CD4-positive, alpha-beta memory T cell (primary cell): ENCODE data around the gene RIPOR3. TPM values are rescaled to one million over a fixed set of nuclear protein-coding genes. Genes with fewer than 3 reads are reported as not detected.

Source experiments
- CTCF ChIA-PET: fragments of 350-600 bp; sonication (Branson Sonifier 250); formaldehyde crosslinking; loops from one replicate; lab custom pipeline; 2021; ENCODE audit warnings: inconsistent platforms; ENCODE audit not compliant: partially characterized antibody; lab: Charles Lee
- POLR2A ChIA-PET: fragments of 350-600 bp; sonication (Branson Sonifier 250); formaldehyde crosslinking; loops from one replicate; lab custom pipeline; 2021; ENCODE audit not compliant: partially characterized antibody; lab: Charles Lee
- DNase-seq, 5 donors: peaks; one replicate each; pipeline versions ENCODE4 v3.0.0 to v3.0.0-alpha.2; 2020 to 2022; ENCODE audit warnings: mixed read lengths in 1 of 5
- H3K27ac ChIP-seq: one replicate; pipeline ENCODE4 v1.7.0; 2013; ENCODE audit warnings: low read depth, low read length
- H3K27me3 ChIP-seq: 2 replicates; pipeline ENCODE4 v1.7.0; 2013; ENCODE audit warnings: mild to moderate bottlenecking, low read length, moderate library complexity; ENCODE audit not compliant: insufficient read depth
- H3K36me3 ChIP-seq: 2 replicates; pipeline ENCODE4 v1.7.0; 2013; ENCODE audit warnings: mild to moderate bottlenecking, low read length, moderate library complexity; ENCODE audit not compliant: insufficient read depth
- H3K4me1 ChIP-seq: 2 replicates; pipeline ENCODE4 v1.7.0; 2013; ENCODE audit warnings: mild to moderate bottlenecking, low read length, moderate library complexity; ENCODE audit not compliant: insufficient read depth
- H3K4me3 ChIP-seq, 2 donors: one replicate each; pipeline ENCODE4 v1.7.0; 2013; ENCODE audit warnings: low read length in 2 of 2, mild to moderate bottlenecking in 1 of 2
- H3K9me3 ChIP-seq, 2 donors: one replicate each; pipeline ENCODE4 v1.7.0; 2013; ENCODE audit warnings: low read length in 2 of 2, control low read depth in 1 of 2; ENCODE audit not compliant: control insufficient read depth in 1 of 2
- H3K27ac Mint-ChIP-seq, 7 donors: one replicate each; pipeline ENCODE4 v1.8.0; 2020 to 2021; ENCODE audit warnings: mixed read lengths in 7 of 7, mild to moderate bottlenecking in 6 of 7, inconsistent platforms in 3 of 7, moderate library complexity in 3 of 7
- H3K27me3 Mint-ChIP-seq, 2 donors: one replicate each; pipeline ENCODE4 v1.8.0; 2020 to 2021; ENCODE audit warnings: mixed read lengths in 2 of 2
- H3K36me3 Mint-ChIP-seq, 2 donors: one replicate each; pipeline ENCODE4 v1.8.0; 2020 to 2021; ENCODE audit warnings: mixed read lengths in 2 of 2, inconsistent platforms in 1 of 2, mild to moderate bottlenecking in 1 of 2
- H3K4me1 Mint-ChIP-seq, 4 donors: one replicate each; pipeline ENCODE4 v1.8.0; 2020 to 2021; ENCODE audit warnings: mixed read lengths in 4 of 4, mild to moderate bottlenecking in 1 of 4
- H3K4me3 Mint-ChIP-seq, 8 donors: one replicate each; pipeline ENCODE4 v1.8.0; 2020 to 2021; ENCODE audit warnings: mixed read lengths in 8 of 8, mild to moderate bottlenecking in 7 of 8, moderate library complexity in 6 of 8, inconsistent platforms in 3 of 8
- H3K9me3 Mint-ChIP-seq, 8 donors: one replicate each; pipeline ENCODE4 v1.8.0; 2020 to 2021; ENCODE audit warnings: mixed read lengths in 8 of 8, mild to moderate bottlenecking in 5 of 8, inconsistent platforms in 3 of 8, moderate library complexity in 1 of 8
- intact Hi-C: fragments of 100-400 bp; cut with micrococcal nuclease; formaldehyde crosslinking; loops from one replicate; pipeline ENCODE4 v1.15.1; 2023
- polyA plus RNA-seq, 2 donors: library from polyadenylated mRNA; unstranded; fragments of 300-500 nt; fragmentation: Illumina TruSeq; gene quantifications; one replicate each; pipeline ENCODE4 v1.2.3, GENCODE V29; 2021
- total RNA-seq, 2 experiments: library from RNA; stranded (reverse); gene quantifications; one replicate each; pipeline ENCODE4 v1.2.3, GENCODE V29; 2021

Gene RIPOR3
- total and polyA plus RNA-seq, 4 experiments from 2014 or later, result 0.49 to 1.3 TPM; not detected in 2

- H3K27me3 Mint-ChIP-seq, result peaks cover 0 to 5% of the 10 kb centered on the region in 2 donors
- no peak overlapping the region for H3K27ac Mint-ChIP-seq
- no peaks in the 10 kb centered on the region for H3K4me1 Mint-ChIP-seq
- no peaks in the 10 kb centered on the region for H3K36me3 ChIP-seq
- H3K4me1 ChIP-seq, result no peaks in the 10 kb centered on the region
- no peaks in the 10 kb centered on the region for H3K36me3 Mint-ChIP-seq
- no peak overlapping the region for H3K4me3 ChIP-seq
- ChIA-PET POLR2A (no interaction called here), CTCF (no interaction called here)
- intact Hi-C loops, result no loop called here
- DNase-seq, result no peak
- H3K27ac ChIP-seq, result no peak overlapping the region
- H3K4me3 Mint-ChIP-seq, result no peak overlapping the region
- no peaks in the 10 kb centered on the region for H3K9me3 ChIP-seq
- H3K27me3 ChIP-seq, result no peaks in the 10 kb centered on the region
- H3K9me3 Mint-ChIP-seq, result no peaks in the 10 kb centered on the region
These were observed 77.7 kb downstream of the RIPOR3 start for GRCh38 chr20:50613438-50614169.

GRCh38 chr20:50611128-50611810 lies 80.1 kb downstream of the RIPOR3 start:
- DNase-seq, result no peak
- intact Hi-C loops, result no loop called here
- no peak overlapping the region for H3K27ac ChIP-seq
- H3K4me3 Mint-ChIP-seq, result no peak overlapping the region
- H3K9me3 Mint-ChIP-seq, result no peaks in the 10 kb centered on the region
- no peaks in the 10 kb centered on the region for H3K27me3 ChIP-seq
- H3K27ac Mint-ChIP-seq, result no peak overlapping the region
- H3K9me3 ChIP-seq, result no peaks in the 10 kb centered on the region
- H3K4me3 ChIP-seq, result no peak overlapping the region
- peaks cover under 1 to 5% of the 10 kb centered on the region in 2 donors for H3K27me3 Mint-ChIP-seq
- no peaks in the 10 kb centered on the region for H3K4me1 Mint-ChIP-seq
- no peaks in the 10 kb centered on the region for H3K36me3 Mint-ChIP-seq
- POLR2A ChIA-PET, result no interaction called here
- no peaks in the 10 kb centered on the region for H3K36me3 ChIP-seq
- H3K4me1 ChIP-seq, result no peaks in the 10 kb centered on the region
- CTCF ChIA-PET, result no interaction called here

- Mint-ChIP-seq H3K4me1 (no peaks in the 10 kb centered on the region), H3K9me3 (no peaks in the 10 kb centered on the region), H3K36me3 (no peaks in the 10 kb centered on the region), H3K27ac (no peak overlapping the region), H3K27me3 (peaks cover 4 to 5% of the 10 kb centered on the region in 2 donors), H3K4me3 (no peak overlapping the region)
- no peaks in the 10 kb centered on the region for H3K36me3 ChIP-seq
- DNase-seq, result no peak
- no peak overlapping the region for H3K4me3 ChIP-seq
- H3K27ac ChIP-seq, result no peak overlapping the region
- H3K4me1 ChIP-seq, result no peaks in the 10 kb centered on the region
- POLR2A ChIA-PET, result no interaction called here
- CTCF ChIA-PET, result no interaction called here
- intact Hi-C loops, result no loop called here
- no peaks in the 10 kb centered on the region for H3K27me3 ChIP-seq
- H3K9me3 ChIP-seq, result no peaks in the 10 kb centered on the region
These were observed 81.1 kb downstream of the RIPOR3 start for GRCh38 chr20:50610212-50610718.

- CTCF ChIA-PET, result no interaction called here
These were observed 81.8 kb downstream of the RIPOR3 start for GRCh38 chr20:50609438-50609989.

GRCh38 chr20:50608750-50609104 lies 82.6 kb downstream of the RIPOR3 start:
- H3K4me1 ChIP-seq, result no peaks in the 10 kb centered on the region
- CTCF ChIA-PET, result no interaction called here
- no peak for DNase-seq
- no peak overlapping the region for H3K4me3 ChIP-seq
- no peaks in the 10 kb centered on the region for H3K27me3 ChIP-seq
- POLR2A ChIA-PET, result no interaction called here
- Mint-ChIP-seq H3K27me3 (peaks cover 7 to 10% of the 10 kb centered on the region in 2 donors), H3K9me3 (no peaks in the 10 kb centered on the region), H3K27ac (no peak overlapping the region), H3K4me1 (peaks cover 0 to 1% (median under 1%) of the 10 kb centered on the region in 4 donors), H3K36me3 (no peaks in the 10 kb centered on the region), H3K4me3 (no peak overlapping the region)
- H3K27ac ChIP-seq, result no peak overlapping the region
- no peaks in the 10 kb centered on the region for H3K9me3 ChIP-seq
- H3K36me3 ChIP-seq, result no peaks in the 10 kb centered on the region
- intact Hi-C loops, result no loop called here

More at GRCh38 chr20:50609438-50609989, 81.8 kb downstream of the RIPOR3 start:
- H3K9me3 Mint-ChIP-seq, result no peaks in the 10 kb centered on the region
- H3K36me3 Mint-ChIP-seq, result no peaks in the 10 kb centered on the region
- H3K4me1 Mint-ChIP-seq, result no peaks in the 10 kb centered on the region
- H3K36me3 ChIP-seq, result no peaks in the 10 kb centered on the region
- no peak overlapping the region for H3K27ac Mint-ChIP-seq
- H3K27me3 ChIP-seq, result no peaks in the 10 kb centered on the region
- peaks cover 6 to 7% of the 10 kb centered on the region in 2 donors for H3K27me3 Mint-ChIP-seq
- H3K4me1 ChIP-seq, result no peaks in the 10 kb centered on the region
- no peak overlapping the region for H3K4me3 Mint-ChIP-seq
- intact Hi-C loops, result no loop called here
- no peak overlapping the region for H3K4me3 ChIP-seq
- POLR2A ChIA-PET, result no interaction called here
- H3K27ac ChIP-seq, result no peak overlapping the region
- DNase-seq, result no peak
- H3K9me3 ChIP-seq, result no peaks in the 10 kb centered on the region

GRCh38 chr20:50607850-50608749 lies 83.2 kb downstream of the RIPOR3 start:
- intact Hi-C loops, result no loop called here
- Mint-ChIP-seq H3K27ac (no peak overlapping the region), H3K9me3 (no peaks in the 10 kb centered on the region), H3K27me3 (peaks cover 7 to 10% of the 10 kb centered on the region in 2 donors), H3K4me1 (peaks cover 0 to 1% (median under 1%) of the 10 kb centered on the region in 4 donors), H3K4me3 (no peak overlapping the region), H3K36me3 (no peaks in the 10 kb centered on the region)
- Histone ChIP-seq H3K4me3 (no peak overlapping the region), H3K4me1 (no peaks in the 10 kb centered on the region), H3K36me3 (no peaks in the 10 kb centered on the region), H3K27me3 (no peaks in the 10 kb centered on the region), H3K9me3 (no peaks in the 10 kb centered on the region), H3K27ac (no peak overlapping the region)
- POLR2A ChIA-PET, result no interaction called here
- DNase-seq, result no peak
- CTCF ChIA-PET, result no interaction called here

- no peak overlapping the region for H3K27ac Mint-ChIP-seq
These were observed 83.9 kb downstream of the RIPOR3 start for GRCh38 chr20:50607436-50607835.

More at GRCh38 chr20:50607436-50607835, 83.9 kb downstream of the RIPOR3 start:
- no peaks in the 10 kb centered on the region for H3K4me1 ChIP-seq
- ChIA-PET POLR2A (no interaction called here), CTCF (no interaction called here)
- no peaks in the 10 kb centered on the region for H3K9me3 Mint-ChIP-seq
- H3K36me3 Mint-ChIP-seq, result no peaks in the 10 kb centered on the region
- no peaks in the 10 kb centered on the region for H3K27me3 ChIP-seq
- H3K4me3 ChIP-seq, result no peak overlapping the region
- H3K27ac ChIP-seq, result no peak overlapping the region
- no peaks in the 10 kb centered on the region for H3K36me3 ChIP-seq
- no peaks in the 10 kb centered on the region for H3K9me3 ChIP-seq
- peaks cover 7 to 14% of the 10 kb centered on the region in 2 donors for H3K27me3 Mint-ChIP-seq
- intact Hi-C loops, result no loop called here
- no peak for DNase-seq
- H3K4me3 Mint-ChIP-seq, result no peak overlapping the region
- peaks cover 0 to 1% (median under 1%) of the 10 kb centered on the region in 4 donors for H3K4me1 Mint-ChIP-seq
